GM19193 (cell line): Measurements from ENCODE around the gene B4GALT2.

ENCODE experiments used
- POLR2A ChIP-seq: IDR thresholded peaks from 4 replicates; pipeline ENCODE4 v1.6.1; 2011; ENCODE audit not compliant: insufficient read depth, insufficient read length; ENCODE audit errors: extremely low read depth

B4GALT2 gene

DNA sequence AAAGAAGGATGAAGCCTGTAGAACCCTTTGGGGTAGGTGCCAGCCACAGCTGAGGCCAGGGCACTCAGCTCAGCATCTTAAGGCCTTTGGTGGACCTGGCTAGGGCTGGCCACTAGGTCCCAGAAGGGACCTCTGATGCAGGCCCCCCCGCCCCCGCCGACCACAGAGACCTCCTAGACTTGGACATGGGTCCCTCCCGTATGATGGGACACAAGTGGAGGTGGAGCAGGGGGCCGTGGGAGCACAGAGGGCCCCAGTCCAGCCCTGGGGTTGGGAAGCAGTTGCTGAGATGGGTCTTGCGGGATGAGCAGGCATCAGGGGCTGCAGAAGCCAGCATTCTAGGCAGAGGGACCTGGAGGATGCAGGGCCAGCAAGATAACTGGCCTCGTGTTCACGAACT is 3.2 kb downstream of the B4GALT2 start:
- TF ChIP-seq POLR2A: no peak

DNA sequence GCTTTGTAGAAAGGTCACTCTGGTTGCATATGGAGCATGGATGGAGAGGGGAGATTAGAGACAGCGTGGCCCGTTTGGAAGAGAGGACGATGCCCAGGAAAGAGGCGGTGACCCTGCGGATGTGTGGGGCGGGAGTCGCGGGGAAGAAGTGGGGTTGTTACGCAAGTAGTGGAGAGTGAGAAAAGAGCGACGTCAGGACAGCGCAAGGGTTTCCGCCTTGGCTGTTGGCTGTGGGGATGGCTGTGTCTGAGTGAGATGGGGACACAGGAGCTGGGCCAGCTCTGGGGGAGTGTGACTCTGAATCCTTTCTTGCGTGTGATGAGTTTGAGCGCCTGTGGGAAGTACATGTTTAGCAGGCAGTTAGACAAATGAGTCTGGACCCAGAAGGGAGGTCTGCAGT is 3.8 kb downstream of the B4GALT2 start:
- no peak for TF ChIP-seq POLR2A

DNA sequence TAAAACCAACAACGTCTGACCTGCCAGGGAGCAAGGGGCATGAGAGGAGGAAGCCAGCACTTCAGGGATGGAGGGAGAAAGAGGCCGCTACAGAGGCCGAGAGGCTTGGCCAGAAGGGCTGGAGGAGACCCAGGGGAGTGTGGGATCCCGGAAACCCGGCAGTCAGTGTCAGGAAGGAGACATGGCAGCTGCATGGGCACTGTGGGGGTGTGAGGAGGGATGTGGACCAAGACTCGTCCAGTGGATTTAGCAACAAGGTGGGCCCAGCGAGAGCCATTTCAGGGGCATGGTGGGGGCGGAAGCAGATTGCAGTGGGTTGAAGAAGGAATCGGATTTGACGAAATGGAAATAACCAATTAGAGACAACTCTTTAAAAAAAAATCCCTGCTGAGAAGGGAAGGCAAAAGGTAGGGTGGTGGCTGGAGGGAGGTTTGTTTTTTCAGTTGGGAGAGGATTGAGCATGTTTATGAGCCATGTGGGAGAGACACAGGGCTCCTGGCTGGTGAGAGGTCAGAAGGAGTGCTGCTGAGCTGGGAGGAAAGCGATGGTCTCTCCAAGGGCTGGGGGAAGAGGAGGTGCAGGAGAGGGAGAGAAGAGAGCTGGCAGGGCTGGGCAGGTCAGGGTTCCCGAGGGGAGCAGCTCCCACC is 4.4 kb downstream of the B4GALT2 start:
- no peak for TF ChIP-seq POLR2A

DNA sequence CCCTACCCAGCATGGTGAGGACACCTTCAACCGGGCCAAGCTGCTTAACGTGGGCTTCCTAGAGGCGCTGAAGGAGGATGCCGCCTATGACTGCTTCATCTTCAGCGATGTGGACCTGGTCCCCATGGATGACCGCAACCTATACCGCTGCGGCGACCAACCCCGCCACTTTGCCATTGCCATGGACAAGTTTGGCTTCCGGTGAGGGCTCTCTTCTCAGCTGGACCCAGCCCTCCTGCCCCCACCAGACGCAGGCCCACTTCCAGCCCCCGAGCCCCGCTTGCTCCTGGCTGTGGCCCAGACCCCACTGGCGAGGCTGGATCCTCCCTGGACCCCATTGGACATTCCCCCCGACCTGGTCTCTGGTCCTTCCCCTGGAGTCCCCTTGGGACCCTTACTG is 5.8 kb downstream of the B4GALT2 start:
- no peak for TF ChIP-seq POLR2A

DNA sequence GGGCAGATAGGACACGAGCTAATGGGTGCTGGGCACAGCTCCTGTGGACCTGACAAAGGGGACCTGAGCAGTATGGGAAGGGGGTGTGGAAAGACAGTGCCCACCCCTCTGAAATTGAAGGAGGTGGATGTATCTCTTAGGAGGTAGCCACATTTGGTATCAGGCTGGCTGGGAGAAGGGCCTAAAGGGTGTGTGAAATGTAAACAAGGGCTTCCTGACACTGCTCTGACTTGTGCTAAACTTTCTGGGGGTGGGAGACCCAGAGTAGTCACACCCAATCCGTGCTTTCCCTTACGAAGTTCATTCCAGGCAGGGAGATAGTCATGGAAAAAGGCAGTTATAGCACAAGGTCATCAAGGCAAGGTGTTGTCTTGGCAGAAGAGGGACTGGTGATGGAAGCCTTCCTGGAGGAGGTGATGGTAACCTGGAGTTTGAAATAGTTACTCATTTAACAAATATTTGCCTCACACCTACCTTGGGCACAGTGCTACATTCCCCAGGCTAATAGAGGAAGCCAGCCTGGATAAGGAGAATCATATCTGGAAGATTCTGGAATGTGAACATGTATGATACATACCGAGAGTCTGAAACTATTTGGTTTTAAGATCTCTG is 7.1 kb downstream of the B4GALT2 start:
- no peak for TF ChIP-seq POLR2A

DNA sequence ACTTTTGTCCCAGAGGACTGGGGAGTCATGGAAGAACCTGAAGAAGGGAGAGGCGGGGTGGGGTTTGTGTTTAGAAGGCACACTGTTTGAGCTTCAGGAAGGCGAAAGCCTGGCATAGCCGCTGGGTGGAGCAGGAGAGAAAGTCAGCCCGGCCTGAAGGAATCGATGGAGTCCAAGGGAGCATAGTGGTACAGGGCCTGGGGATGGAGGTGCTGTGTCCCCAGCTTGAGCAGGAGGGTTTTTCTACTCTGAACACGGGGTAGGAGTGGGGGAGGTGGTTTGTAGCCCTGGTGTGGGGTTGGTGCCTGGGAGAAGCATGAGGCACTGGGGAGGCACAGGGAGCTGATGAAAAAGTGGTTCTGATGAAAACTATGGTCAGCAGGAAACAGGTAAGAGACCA is 7.7 kb downstream of the B4GALT2 start:
- no peak for TF ChIP-seq POLR2A

DNA sequence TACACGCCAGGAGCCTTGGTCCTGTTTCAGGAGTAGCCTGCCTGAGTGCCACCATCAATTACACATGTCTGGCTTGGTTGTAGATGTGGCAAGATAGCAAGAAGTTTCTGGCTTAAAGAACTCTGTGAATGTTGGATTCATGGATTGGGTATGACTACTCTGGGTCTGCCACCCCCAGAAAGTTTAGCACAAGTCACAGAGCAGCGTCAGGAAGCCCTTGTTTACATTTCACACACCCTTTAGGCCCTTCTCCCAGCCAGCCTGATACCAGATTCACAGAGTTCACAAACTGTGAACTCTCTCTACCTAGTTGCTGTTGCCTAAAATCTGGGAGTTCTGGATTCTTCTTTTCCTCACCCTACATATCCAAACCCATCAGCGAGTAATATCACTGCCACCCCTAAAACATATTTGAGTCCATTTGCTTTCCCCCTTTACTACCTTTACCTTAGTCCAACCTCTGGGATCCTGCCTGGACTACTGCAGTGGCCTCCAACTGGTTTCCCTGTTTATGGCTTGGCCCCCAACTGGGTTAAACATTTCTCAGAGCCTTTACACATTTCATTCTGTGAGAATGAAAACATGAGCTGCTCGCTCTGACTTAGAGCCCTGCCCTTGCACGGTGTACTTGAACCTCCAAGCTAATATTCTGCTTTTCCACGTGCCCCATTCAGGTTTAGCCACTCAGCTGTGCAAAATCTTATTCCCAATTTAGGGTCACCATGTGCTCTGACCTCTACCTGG is 8.3 kb downstream of the B4GALT2 start:
- TF ChIP-seq POLR2A: no peak

DNA sequence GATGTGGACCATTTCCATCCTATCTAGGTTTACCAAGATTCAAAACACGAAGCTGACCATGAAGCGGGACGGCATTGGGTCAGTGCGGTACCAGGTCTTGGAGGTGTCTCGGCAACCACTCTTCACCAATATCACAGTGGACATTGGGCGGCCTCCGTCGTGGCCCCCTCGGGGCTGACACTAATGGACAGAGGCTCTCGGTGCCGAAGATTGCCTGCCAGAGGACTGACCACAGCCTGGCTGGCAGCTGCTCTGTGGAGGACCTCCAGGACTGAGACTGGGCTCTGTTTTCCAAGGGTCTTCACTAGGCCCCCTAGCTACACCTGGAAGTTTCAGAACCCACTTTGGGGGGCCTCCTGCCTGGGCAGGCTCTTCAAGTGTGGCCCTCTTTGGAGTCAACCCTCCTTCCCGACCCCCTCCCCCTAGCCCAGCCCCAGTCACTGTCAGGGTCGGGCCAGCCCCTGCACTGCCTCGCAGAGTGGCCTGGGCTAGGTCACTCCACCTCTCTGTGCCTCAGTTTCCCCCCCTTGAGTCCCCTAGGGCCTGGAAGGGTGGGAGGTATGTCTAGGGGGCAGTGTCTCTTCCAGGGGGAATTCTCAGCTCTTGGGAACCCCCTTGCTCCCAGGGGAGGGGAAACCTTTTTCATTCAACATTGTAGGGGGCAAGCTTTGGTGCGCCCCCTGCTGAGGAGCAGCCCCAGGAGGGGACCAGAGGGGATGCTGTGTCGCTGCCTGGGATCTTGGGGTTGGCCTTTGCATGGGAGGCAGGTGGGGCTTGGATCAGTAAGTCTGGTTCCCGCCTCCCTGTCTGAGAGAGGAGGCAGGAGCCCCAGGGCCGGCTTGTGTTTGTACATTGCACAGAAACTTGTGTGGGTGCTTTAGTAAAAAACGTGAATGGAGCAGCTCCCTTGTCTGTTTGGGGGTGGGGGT is 11.5 kb downstream of the B4GALT2 start:
- no peak for TF ChIP-seq POLR2A

DNA sequence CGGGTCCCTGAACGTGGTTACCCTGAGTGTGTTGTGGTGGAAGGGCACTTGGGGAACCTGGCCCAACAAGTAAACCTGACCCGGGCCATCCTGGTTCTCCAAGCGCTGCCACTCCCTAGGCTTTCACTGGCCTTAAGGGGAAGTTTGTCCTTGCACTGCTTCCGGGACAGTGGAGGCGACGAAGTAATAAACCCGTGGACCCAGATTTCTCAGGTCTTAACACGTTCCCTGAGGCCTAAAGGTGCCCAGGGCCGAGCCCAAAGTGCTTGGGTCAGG is 12.1 kb downstream of the B4GALT2 start:
- no peak for TF ChIP-seq POLR2A

DNA sequence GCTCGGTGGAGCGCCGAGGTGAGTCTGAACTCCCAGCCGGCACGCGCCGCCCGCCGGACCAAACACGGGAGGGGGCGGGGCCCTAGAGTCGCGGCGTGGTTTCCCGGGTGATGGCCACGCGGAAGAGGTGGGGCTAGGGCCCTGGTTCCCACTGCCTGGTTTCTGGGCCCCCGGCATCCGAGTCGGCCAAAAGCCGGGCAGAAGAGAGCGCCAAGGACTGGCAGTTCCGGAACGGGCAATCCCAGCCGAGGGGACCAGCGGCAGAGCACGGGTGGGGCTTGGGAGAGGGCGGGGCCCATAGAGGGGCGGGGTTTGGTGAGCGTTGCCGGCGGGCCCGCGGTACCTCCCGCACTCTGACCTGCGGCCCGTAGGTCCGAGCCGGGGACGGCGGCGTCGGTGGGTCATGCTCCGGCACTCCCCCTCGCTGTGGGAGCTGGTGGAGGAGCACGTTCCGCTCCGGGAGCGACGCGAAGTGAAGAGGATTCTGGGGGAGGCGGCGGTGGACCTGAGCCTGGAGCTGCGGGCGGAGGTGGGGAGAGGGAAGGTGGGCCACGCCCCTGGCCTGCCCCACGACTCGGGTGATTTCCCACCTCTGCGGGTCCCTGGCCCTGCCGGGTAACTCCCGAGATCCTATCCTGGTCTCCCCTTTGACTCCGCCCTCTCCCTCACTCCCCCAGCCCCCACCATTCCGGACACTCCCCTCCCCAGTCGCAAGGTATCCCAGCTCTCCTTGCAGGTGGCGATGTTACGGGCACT is 12.6 kb downstream of the B4GALT2 start, which contains the start of gene CCDC24:
Gene CCDC24, plus strand, starts transcription at position 124 of the 756 bp plus-strand sequence. Its CDS starts 280 bp downstream, at position 404.
- peak; percentile 26 for TF ChIP-seq POLR2A

DNA sequence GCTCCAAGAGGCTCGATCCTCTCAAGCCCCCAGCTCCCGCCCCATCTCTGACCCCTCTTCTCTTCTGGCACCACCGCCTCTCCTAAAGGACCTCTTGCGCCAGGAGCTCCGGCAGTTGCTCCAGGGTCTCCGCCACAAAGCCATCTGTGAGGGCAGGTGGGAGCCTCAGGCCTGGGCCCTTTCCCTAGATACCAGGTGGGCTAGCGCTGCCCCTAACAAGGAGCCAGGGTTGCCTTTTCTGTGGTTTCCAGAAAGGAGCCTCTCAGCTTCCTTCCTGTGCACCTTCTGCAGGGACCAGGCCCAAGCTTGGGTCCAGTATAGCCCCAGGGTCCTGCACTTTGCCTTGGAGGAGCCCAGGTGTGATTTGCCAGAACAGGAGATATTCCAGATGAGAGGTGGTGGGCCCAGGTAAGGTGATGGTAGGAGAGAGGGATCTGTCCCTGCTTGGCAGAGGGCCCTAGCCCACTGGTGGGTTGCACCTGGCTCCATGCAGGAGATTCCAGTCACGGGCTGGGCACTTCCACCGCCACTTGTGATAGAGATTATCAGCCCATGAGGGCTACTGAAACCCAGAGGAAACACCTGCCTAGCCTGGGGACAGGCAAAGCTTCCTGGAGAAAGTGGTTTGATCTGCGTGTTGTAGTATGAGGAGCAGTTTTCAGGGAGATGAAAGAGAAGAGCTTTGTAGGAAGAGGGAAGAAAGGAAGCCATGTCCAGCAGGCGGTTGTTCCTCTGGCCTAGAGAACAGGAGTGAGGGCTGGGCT is 13.4 kb downstream of the B4GALT2 start:
- no peak for TF ChIP-seq POLR2A

DNA sequence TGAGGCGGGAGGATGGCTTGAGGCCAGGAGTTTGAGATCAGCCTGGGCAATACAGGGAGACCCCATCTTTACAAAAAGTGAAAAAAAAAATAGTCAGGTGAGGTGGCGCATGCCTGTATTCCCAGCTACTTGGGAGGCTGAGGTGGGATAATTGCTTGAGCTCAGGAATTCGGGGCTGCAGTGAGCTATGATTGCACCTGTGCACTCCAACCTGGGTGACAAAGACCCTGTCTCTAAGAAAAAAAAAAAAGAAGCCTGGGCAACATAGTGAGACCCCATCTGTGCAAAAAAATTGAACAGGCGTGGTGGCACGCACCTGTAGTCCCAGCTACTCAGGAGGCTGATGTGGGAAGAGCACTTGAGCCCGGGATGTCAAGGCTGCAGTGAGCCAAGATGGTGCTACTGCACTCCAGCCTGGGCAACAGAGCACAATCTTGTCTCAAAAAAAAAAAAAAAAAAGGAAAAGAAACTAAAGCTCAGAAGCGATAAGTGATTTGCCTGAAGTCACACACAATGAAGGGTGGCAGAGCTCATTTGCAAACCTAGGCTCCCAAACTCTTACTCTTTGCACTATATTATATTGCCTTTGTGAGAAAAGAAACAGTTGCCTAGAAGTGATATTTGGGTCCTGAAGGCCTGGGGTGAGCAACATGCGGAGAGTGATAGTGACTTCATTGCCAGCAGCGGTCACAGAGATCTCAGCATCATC is 14.3 kb downstream of the B4GALT2 start:
- TF ChIP-seq POLR2A: no peak

DNA sequence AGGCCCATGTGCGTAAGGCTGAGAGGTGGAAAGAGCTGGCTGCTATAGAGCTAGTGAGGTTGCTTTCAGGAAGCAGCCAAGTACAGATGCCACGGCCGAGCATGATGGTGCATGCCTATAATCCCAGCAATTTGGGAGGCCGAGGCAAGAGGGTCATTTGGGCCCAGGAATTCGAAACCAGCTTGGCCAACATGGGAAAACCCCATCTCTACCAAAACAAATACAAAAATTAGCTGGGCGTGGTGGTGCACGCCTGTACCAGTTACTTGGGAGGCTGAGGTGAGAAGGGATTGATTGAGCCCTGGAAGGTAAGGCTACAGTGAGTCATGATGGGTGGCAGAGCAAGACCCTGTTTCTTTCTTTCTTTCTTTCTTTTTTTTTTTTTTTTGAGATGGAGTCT is 15.1 kb downstream of the B4GALT2 start:
- TF ChIP-seq POLR2A: no peak
